GM04504 (cell line): ENCODE results near the gene COPG1.
A peak's percentile ranks its signal among the peaks of the same experiment; 100 is the strongest.

Experiments used
- DNase-seq: peaks from one replicate; pipeline ENCODE4 v3.0.0-alpha.2; 2012; ENCODE audit warnings: low read depth

Gene COPG1

DNA sequence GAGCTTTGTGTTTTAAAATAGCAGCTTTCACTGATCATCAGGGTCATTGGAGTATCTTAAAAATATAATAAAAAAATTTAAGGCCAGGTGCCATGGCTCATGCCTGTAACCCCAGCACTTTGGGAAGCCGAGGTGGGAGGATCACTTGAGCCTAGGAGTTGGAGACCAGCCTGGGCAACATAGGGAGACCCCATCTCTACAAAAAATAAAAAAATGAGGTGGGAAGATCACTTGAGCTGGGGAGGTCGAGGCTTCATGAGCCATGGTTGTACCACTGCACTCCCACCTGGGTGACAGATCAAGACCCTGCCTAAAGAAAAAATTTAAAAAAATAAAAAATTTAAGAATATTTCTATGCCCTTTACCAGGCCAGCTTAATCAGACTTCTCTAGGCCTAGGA is 30.8 kb downstream of the COPG1 start:
- no peak for DNase-seq

DNA sequence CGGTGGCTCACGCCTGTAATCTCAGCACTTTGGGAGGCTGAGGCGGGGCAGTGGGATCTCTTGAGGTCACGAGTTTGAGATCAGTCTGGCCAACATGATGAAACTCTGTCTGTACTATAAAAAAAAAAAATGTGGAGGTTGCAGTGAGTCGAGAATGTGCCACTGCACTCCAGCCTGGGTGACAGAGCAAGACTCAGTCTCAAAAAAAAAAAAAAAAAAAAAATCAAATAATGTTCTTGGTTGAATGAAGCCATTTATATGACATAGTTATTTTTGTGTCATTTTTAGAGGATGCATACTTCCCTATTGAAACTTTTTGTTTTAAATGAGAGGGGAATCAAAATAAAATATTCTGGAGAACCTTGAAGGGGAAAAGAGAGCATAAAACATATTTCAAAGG is 32.3 kb downstream of the COPG1 start:
- DNase-seq, result no peak

DNA sequence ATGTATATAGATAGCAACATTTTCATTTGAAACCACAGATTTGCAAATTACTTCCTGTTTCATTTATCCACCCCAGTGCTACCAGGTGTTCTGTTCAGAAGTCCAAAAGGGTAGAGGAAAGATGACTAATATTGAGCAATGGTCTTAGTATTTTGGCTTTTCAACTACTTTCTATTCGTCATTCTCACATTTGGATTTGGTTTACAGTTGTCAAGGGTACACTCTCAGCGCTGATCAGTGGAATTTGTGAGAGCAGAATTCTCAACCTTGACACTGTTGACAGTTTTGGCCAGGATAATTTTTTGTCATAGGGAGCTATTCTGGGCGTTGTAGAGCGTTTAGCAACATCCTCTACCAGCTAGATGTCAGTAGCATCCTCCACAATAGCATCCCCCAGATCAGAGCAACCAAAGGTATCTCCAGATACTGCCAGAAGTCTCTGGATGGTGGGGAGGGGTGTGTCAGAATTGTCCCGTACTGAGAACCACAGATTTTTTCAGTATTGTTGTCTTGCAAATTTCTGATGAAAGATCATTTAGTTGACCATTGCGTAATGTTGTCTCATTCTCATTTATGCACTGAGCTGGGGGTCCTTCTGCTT is 33.4 kb downstream of the COPG1 start:
- DNase-seq, result no peak

DNA sequence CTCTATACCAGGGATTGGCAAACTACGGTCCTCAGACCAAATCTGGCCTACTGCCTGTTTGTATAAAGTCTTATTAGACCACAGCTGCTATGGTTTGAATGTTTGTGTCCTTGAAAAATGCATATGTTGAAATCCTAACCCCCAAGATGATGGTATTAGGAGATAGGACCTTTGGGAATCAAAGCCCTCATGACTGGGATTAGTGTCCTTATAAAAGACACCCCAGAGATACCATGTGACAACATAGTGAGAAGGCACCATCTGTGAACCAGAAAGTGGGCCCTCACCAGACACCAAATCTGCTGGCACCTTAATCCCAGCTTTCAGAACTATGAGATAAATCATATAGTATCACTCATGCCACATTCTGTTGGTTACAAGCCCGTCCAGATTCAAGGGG is 36.7 kb downstream of the COPG1 start:
- no peak for DNase-seq

DNA sequence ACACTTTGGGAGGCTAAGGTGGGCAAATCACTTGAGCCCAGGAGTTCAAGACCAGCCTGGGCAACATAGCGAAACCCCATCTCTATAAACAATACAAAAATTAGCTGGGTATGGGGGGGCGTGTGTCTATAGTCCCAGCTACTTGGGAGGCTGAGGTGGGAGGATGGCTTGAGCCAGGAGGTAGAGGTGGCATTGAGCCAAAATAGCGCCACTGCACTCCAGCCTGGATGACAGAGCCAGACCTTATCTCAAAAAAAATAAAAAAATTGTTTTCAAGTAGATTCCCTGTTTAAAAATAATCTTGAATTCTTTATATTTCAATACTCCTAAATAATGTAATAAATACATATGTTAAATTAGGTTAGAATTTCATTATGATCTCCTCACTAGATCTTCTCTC is 39.0 kb downstream of the COPG1 start:
- no peak for DNase-seq

DNA sequence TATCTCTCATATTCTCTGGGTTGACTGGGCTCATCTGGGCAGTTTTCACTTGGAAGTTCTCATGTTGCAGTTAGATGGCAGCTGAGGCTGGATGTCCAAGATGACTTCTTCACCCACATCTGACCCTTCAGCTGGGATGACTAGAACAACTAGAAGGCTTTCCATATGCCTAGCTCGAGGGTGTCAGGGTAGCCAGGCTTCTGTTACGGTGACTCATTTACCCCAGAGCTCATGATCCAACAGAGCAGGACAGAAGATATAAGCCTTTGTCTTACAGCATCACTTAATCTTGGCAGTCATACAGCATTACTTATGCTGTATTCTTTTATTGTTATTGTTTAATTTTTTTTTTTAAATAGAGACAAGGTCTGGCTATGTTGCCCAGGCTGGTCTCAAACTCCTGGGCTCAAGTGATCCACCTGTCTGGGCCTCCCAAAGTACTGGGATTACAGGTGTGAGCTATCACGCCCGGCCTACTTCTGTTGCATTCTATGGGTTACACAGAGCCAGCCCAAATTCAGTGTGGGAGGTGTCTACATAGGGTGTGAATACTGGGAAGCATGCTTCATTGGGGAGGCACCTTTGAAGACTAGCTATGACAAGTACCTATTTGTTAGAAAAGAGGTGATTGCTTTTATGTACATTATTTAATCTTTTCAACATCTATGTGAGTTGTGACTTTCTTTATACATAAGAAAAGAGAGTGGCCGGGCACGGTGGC is 40.0 kb downstream of the COPG1 start:
- DNase-seq, result peak; percentile 71

DNA sequence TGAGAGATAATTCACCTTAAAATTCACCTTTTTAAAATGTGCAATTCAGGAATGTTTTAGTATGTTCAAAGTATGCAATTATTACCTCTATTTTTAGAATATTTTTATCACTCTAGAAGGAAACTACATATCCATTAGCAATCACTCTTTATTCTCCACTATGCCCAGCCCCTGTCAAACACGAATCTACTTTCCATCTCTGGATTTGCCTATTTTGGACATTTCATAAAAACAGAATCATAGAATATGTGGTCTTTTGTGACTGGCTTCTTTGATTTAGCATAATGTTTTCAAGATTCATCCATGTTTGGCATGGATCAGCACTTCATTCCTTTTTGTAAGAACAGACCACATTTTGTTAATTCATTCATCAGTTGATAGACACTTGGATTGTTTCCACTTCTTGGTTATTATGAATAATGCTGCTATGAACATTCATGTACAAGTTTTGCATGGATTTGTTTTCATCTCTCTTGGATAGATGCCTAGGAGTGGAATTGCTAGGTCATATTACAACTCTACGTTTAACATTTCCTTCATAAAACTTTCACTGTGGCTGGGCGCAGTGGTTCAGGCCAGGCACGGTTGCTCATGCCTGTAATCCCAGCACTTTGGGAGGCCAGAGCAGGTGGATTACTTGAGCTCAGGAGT is 42.0 kb downstream of the COPG1 start:
- DNase-seq, result no peak

DNA sequence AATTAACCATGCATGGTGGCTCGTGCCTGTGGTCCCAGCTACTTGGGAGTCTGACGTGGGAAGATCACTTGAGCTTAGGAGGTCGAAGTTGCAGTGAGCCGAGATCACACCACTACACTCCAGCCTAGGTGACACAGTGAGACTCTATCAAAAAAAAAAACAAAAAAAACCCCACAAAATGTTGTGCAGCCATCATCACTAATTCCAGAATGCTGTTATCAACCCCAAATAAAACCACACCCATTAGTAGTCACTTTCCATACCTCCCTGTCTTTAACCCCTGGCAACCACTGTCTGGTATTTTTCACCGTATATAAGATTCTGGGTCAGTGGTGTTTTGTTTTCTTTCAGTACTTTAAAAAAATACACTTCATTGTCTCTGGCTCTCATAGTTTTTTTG is 45.9 kb downstream of the COPG1 start:
- DNase-seq, result no peak

DNA sequence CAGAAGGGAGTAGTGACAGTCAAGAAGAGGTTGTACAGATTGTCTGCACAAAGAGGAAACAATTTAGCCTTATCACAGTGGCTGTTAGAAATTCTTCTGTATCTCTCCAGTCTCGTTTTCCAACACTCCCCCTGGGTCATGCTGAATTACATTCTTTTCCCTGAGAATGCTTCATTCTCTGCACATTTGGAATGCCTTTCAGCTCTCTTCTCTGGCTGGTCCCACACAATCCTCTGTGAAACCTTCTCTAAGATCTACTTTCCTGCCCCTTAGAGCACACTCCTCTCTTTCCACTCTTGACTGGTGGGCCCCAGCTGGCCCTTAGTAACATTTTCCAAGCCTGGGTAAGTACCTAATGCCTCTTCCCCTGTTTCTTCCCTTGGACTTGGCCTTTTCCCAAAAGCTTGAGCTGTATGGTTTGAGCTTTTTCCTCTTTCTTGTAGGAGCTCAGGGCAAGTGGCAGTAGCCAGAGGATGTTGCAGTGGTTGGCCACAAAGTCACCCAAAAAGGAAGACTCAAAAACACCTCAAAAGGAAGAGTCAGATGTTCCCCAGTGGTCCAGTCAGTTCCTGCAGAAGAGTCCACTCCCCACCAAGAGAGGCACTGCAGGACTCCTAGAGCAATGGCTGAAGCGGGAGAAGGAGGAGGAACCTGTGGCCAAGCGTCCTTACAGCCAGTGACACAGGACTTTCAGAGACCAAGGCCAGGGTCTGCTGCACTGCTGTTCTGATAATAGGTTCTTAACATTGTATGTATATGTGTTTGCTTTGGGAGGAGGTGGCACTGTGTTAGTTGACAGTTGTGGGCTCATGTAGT is 54.9 kb downstream of the COPG1 start:
- no peak for DNase-seq

DNA sequence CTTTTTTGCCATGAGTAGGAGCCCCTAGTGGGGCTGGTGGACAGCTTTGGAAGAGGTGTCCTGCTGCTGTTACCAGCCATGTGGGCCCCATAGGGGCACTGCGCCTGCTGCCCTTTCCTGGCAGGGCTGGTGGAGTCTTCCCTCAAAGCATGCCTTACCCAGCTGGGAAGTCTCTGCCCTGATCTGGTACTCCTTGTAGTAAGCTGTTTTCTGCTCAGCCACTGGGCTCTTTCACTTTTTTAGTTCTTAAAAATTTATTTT is 55.5 kb downstream of the COPG1 start:
- no peak for DNase-seq

DNA sequence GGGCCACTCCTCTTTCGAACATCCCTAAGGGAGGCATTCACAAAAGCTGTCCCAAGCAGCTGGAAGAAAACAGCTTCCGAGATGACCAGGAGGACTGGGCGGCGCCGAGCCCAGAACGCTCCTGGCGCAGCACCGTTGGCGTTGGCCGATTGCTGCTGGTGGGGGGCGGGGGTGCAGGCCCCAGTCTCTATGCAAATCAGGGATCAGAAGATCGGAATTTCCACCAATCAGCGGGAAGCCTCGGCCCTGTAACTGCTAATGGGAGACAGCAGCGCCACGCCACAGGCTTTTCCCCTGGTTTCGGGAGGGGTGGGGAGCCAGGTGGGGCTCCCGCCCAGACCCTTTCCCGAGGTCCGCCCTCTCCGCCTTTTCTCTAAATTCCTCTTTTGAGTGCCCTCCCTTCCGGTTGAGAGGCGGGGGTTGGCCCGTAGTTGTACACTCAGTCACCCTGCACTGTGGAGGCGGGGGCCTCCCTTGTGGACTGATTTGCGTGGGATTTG is 56.2 kb downstream of the COPG1 start:
- no peak for DNase-seq

DNA sequence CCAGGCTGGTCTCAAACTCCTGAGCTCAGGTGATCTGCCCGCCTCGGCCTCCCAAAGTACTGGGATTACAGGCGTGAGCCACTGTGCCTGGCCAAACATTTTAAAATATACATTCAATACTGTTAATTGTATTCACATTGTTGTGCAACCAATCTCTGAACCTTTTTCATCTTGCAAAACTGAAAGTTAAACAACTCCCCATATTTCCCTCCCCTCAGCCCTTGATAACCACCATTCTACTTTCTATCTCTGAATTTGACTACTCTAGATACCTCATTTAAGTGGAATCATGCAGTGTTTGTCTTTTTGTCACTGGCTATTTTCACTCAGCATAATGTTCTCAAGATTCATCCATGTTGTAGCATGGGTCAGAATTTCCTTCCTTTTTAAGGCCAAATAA is 59.2 kb downstream of the COPG1 start:
- DNase-seq, result no peak

DNA sequence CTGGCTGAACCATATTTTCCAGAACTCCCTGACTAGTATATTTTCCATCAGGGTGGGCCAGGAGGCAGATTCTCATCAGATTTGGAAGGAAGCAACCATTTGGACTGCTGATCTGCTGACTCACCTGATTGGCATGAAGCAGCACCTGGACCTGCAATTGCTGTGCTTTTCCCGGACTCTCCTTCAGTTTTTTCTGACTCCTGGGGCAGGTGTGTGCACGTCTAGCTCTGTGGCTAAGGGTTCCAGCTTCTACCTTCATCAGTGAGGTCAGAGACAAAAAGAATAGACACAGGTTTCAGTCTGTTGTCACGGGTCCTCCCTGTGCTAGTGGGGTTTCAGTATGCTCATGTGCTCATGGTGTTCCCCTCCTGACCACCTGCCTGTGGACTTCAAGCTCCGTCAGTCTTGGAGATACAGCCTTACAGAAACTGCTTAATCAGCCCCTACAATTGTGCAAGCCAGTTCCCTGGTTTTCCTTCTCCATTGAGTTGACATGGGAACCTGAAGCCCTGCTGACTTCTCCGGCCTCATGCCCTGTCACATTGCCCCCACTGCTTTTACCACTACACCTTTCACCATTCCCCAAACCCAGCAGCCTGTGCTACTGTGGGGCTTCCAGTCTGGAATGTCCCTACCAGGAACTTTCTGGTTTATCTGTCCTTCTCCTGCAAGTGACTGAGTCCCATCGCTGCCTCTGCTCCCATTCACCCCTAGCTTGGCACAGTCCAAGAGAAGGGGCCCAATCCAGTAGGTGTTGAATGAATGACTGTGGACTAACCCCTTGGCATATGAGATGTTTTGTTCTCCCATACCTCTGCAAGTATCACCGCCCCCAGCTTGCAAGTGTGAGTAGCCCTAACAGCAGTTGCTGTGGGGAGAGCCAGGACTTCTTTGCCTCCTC is 61.0 kb downstream of the COPG1 start:
- DNase-seq, result no peak

DNA sequence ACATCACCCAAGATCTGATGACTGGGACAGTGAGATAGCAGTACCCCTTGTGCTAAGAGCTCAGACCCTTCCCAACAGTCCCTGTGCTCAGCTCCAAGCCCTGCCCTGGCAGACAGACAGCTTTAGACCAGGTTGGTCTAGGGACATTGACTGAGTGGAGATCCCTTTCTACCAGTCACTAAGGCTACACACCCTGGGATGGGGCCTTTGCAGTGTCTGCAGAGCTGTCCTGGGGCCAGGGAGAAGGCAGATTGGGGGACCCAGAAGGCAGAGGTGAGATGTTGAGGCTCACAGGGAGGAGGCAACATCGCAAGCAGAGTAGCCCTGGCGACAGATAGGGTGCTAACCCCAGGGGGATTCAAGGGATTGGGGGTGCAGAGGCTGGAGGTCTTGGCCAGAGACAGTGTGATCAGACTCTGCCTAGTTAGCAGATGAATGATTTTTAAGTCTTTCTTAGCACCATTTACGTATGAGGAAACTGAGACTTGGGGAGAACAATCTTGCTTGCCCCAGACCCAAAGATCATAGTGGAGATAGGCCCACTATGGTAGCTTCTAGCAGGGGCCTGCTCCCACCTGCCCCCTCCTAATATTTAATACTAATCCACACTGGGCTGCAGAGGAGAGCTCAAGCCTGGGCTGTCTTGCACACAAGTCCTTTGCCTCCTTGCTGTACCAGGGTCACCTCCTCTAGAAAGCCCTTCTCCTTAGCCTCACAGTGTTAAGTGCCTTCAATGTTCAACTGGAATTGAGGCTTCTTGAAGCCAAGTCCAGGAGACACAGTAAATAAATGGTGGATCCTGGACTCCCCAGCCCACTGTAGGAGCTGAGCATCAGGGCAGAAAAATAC is 61.9 kb downstream of the COPG1 start:
- no peak for DNase-seq

DNA sequence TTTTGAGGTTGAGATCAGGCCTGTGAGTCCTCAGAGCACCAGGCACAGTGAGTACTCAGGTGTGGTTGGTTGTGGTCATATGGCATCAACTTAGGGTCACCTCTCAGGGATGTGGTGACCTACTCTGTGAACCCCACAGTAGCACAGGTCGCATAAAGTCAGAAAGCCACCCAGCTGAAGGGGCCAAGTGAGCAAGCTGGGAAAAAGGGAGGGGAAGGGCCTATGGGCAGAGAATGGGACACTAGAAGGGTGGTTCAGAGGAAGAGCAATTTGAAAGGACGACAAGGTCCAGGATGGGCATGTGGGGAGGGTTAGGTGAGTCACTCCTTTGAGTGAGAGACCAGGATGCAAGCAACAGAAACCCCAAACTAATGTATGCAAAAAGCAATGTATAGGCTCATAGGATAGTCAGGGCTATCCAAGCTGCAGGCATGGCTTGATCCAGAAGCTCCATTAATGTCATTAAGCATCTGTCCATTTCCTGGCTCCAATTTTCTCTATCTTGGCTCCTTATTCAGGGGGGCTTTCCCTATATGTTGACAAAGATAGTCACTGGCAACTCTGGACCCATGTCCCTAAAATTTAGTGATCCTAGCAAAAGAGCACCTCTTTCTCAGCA is 62.7 kb downstream of the COPG1 start:
- no peak for DNase-seq

DNA sequence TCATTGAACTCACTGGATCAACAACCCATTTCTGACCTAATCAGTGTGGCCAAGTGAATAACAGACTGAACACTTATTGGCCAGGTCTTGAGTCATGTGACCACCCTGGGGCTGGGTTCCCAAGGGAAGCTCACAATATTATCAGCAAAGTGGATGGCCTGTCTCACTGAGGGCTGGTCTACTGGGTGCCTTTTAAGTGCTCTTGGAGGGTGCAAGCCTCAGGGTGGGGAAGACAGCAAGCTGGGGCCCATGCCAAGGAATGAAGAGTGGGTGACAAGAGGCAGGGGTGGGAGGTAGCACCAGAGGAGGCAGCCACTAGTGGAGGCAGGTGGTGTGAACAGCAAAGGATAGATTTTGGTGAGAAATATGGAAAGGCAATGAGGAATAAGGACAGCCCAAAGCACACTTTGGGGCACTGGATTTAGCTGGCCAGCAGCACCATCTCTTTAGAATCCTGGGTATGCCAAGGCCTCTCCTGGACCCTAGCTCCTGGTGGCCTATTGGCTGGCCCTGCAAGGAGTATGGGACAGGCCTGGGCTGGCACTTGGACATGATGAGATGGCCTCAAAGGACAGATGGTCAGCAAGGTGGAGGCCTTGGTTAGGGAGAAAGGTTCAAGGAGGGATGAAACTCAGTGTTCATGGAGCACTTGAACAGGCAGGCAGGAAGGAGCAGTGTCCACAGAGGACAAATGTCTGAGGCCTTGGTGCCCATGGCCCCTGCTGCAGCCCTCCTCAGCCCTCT is 63.4 kb downstream of the COPG1 start:
- no peak for DNase-seq

DNA sequence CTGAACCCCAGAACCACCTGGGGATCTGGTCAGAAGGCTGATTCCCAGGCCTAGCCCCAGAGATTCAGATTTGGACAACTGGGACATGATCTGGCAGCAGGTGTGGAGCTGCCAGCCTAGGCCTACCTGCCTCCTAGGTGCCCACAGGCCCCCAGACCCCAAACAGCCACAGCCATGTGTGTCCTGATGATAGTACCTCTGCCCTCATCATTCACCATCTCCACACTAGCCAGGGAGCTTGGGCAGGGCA is 63.9 kb downstream of the COPG1 start:
- no peak for DNase-seq

DNA sequence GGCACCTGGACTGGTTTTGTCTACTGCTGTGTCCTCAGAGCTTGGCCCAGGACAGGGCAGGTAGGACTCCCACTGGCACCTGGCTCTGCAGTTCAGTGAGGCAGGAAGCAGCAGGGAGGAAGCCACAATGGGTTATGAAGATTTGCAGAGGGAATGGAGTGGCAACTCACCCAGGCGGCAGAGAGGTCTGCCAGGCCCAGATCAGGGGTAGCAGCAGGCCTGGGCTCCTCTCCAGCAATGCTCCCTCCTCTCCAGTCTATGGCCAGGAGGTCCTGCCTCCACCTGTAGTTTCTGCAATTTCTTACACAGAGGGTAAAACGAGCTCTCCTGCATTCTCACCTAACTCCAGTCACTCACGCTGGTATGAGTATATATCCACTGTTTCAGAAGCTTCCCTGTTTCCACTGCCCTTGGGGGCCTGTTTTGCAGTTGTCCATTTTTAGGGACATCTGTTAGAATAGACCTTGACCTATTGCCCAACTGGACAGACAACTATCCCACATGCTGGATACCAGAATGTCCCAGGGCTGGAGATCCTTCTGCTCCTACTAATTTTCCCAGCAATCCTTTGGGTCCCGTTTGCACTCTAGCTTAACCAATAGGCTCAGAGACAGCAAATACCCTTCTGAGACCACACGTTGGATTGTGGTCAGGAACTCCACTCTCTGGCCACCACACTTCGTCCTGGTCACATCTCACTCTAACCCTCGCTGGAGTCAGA is 64.4 kb downstream of the COPG1 start:
- DNase-seq, result no peak
